Measurements from ENCODE around the gene RFX3. TPM values are rescaled to one million over a fixed set of nuclear protein-coding genes. Genes with fewer than 3 reads are reported as not detected.

RFX3 gene
- total RNA-seq, 6 experiments from 2014 or later: 2.8 to 4.2 (median 3.5) TPM

DNA sequence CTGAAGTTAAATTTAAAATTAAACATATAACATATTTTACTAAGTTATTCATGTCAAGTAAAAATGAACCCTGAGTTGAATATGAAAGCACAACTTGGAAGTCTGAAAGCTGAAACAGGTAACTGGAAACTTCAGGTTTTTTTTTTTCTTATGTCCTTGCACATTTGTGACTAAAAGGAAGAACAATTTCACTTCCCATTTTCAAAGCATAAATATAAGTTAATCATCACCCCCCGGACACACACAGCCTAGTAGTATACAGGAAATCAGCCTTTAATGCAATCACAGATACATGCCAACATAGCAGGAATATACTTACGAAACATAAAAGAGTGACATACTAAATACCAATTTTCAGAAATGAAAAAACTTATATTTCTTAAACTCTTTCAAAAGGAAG is 225.9 kb downstream of the RFX3 start:
- no peak for DNase-seq
- H3K27ac Mint-ChIP-seq: no peak overlapping the region
- H3K4me1 Mint-ChIP-seq (ENCODE audit: low read depth): no peaks in the 10 kb centered on the region
- TF ChIP-seq CTCF (IDR thresholded peaks at IDR 0.05): no peak
- H3K9me3 Mint-ChIP-seq: no peaks in the 10 kb centered on the region
- no peaks in the 10 kb centered on the region for H3K27me3 Mint-ChIP-seq (ENCODE audit: insufficient read depth)
- H3K4me3 Mint-ChIP-seq: no peak overlapping the region
- H3K36me3 Mint-ChIP-seq (ENCODE audit: low read depth): no peaks in the 10 kb centered on the region

DNA sequence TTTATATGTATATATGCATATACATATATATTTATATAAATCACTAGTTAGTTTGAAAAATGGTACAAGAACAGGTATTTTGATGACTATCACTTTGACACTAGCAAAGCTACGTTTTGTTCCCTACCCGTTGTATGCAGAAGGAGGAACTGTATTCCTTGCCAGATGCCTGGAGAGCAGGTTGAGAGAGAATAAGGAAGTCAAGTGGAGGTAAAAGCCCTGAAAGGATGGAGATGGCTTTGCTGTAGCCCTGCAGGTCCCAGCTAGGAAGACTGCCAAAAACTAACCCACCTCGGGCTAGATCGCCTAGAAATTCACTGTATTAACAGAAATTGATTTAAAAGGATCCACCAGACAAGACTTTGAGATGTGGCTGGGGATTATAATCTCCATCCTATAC is 229.3 kb downstream of the RFX3 start:
- no peak for TF ChIP-seq CTCF (IDR thresholded peaks at IDR 0.05)
- Mint-ChIP-seq H3K4me3 (no peak overlapping the region), H3K4me1 (ENCODE audit: low read depth) (peaks cover 7% of the 10 kb centered on the region), H3K27me3 (ENCODE audit: insufficient read depth) (no peaks in the 10 kb centered on the region), H3K36me3 (ENCODE audit: low read depth) (0 out of 2 replicates have a peak, but pooled peaks cover under 1% of the 10 kb centered on the region), H3K9me3 (no peaks in the 10 kb centered on the region), H3K27ac (no peak overlapping the region)
- DNase-seq: no peak

DNA sequence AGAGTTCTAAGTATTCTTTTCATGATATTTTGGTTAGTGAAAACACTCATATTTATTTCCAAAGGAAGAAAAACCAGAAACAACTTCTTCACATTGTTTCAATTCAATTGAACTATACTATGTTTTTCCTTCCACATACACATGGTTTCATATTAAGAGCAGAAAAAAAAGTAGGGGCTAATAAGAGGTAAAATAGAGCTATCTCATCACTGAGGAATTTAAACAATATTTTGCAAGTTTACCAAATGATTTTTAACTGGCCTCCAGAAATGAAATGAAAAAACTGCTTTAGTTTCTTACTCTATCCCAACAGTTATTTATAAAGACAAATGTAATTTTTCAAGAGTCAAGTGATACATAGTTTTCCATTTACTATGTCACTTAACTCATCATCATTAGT is 233.5 kb downstream of the RFX3 start:
- Mint-ChIP-seq H3K4me3 (no peak overlapping the region), H3K27me3 (ENCODE audit: insufficient read depth) (no peaks in the 10 kb centered on the region), H3K27ac (no peak overlapping the region), H3K9me3 (peaks cover 5% of the 10 kb centered on the region; the same call in 1 of the 2 replicates), H3K36me3 (ENCODE audit: low read depth) (peaks cover 14% of the 10 kb centered on the region), H3K4me1 (ENCODE audit: low read depth) (peaks cover 7% of the 10 kb centered on the region)
- no peak for TF ChIP-seq CTCF (IDR thresholded peaks at IDR 0.05)
- DNase-seq: no peak

GRCh38 chr9:3290231-3290840 is 235.5 kb downstream of the RFX3 start:
- no peak overlapping the region for H3K27ac Mint-ChIP-seq
- no peak for DNase-seq
- peaks cover 14% of the 10 kb centered on the region for H3K36me3 Mint-ChIP-seq (ENCODE audit: low read depth)
- peaks cover 10% of the 10 kb centered on the region for H3K4me1 Mint-ChIP-seq (ENCODE audit: low read depth)
- no peak overlapping the region for H3K4me3 Mint-ChIP-seq
- no peak for TF ChIP-seq CTCF (IDR thresholded peaks at IDR 0.05)
- H3K9me3 Mint-ChIP-seq: peaks cover 5% of the 10 kb centered on the region; the same call in 1 of the 2 replicates
- H3K27me3 Mint-ChIP-seq (ENCODE audit: insufficient read depth): no peaks in the 10 kb centered on the region

GRCh38 chr9:3288686-3289085 is 237.1 kb downstream of the RFX3 start:
- H3K27ac Mint-ChIP-seq: no peak overlapping the region
- no peak for DNase-seq
- no peaks in the 10 kb centered on the region for H3K27me3 Mint-ChIP-seq (ENCODE audit: insufficient read depth)
- H3K36me3 Mint-ChIP-seq (ENCODE audit: low read depth): peaks cover 14% of the 10 kb centered on the region
- no peak for TF ChIP-seq CTCF (IDR thresholded peaks at IDR 0.05)
- no peak overlapping the region for H3K4me3 Mint-ChIP-seq
- peaks cover 19% of the 10 kb centered on the region for H3K4me1 Mint-ChIP-seq (ENCODE audit: low read depth)
- peaks cover 5% of the 10 kb centered on the region; the same call in 1 of the 2 replicates for H3K9me3 Mint-ChIP-seq
